Stimulated activated CD4-positive, alpha-beta T cell treated with anti-CD3 and anti-CD28 coated beads, Interleukin-1b, Interleukin-23, amount 100 ng/mL, for 1 hour (primary cell): Measurements from ENCODE around the gene PPARD.
"Not testable (repeated sequence)": the region's sequence is repeated elsewhere in the genome, so short reads cannot be mapped to it uniquely, and the experiment has no call there.

Source experiments
- DNase-seq, 2 donors: peaks; one replicate each; pipeline ENCODE4 v3.0.0-alpha.2; 2020; ENCODE audit warnings: low read depth in 2 of 2

Gene PPARD

GRCh38 chr6:35438378-35439065, 96.2 kb downstream of the PPARD start:
- not testable (repeated sequence) for DNase-seq

- no peak for DNase-seq
These were observed 97.0 kb downstream of the PPARD start for GRCh38 chr6:35439308-35439707.

GRCh38 chr6:35441205-35441604, 98.8 kb downstream of the PPARD start:
- DNase-seq, result no peak

GRCh38 chr6:35441642-35442041, 99.3 kb downstream of the PPARD start:
- no peak for DNase-seq

GRCh38 chr6:35442693-35443092, 100.3 kb downstream of the PPARD start:
- DNase-seq, result no peak

- DNase-seq, result no peak
These were observed 101.1 kb downstream of the PPARD start for GRCh38 chr6:35443341-35444030.

GRCh38 chr6:35445691-35446090, 103.3 kb downstream of the PPARD start:
- no peak for DNase-seq

GRCh38 chr6:35448191-35448590, 105.8 kb downstream of the PPARD start:
- no peak for DNase-seq

- DNase-seq, result no peak
These were observed 107.0 kb downstream of the PPARD start for GRCh38 chr6:35449287-35449881.

GRCh38 chr6:35451354-35452182, 109.2 kb downstream of the PPARD start:
- no peak for DNase-seq

- peak; percentile 72 to 86 for DNase-seq
These were observed 110.1 kb downstream of the PPARD start, which contains the start of gene FANCE for GRCh38 chr6:35452183-35453090. Gene FANCE (plus strand): TSS chr6:35452338. CDS start chr6:35452546, 208 bp downstream.

GRCh38 chr6:35453236-35453635, 110.9 kb downstream of the PPARD start:
- no peak for DNase-seq

- no peak for DNase-seq
These were observed 112.2 kb downstream of the PPARD start for GRCh38 chr6:35454391-35455110.

- DNase-seq, result no peak
These were observed 115.5 kb downstream of the PPARD start for GRCh38 chr6:35457907-35458306.

- no peak for DNase-seq
These were observed 118.9 kb downstream of the PPARD start for GRCh38 chr6:35461270-35461669.

- DNase-seq, result no peak
These were observed 120.9 kb downstream of the PPARD start for GRCh38 chr6:35463292-35463691.

GRCh38 chr6:35465646-35466045, 123.3 kb downstream of the PPARD start:
- DNase-seq, result no peak

- DNase-seq, result peak; percentile 92
These were observed 126.0 kb downstream of the PPARD start, which contains the start of gene RPL10A for GRCh38 chr6:35468181-35468979. Gene RPL10A (plus strand): TSS chr6:35468401. CDS start chr6:35468435, 34 bp downstream.
